Middle frontal gyrus (tissue), 1 donor: ENCODE results near the gene TNFSF13.
"Not testable (repeated sequence)": the region's sequence is repeated elsewhere in the genome, so short reads cannot be mapped to it uniquely, and the experiment has no call there.

ENCODE experiments used
- DNase-seq: peaks from one replicate; pipeline ENCODE4 v3.0.0-alpha.2; 2015; ENCODE audit warnings: low spot score; ENCODE audit errors: extremely low spot score

Gene TNFSF13

DNA sequence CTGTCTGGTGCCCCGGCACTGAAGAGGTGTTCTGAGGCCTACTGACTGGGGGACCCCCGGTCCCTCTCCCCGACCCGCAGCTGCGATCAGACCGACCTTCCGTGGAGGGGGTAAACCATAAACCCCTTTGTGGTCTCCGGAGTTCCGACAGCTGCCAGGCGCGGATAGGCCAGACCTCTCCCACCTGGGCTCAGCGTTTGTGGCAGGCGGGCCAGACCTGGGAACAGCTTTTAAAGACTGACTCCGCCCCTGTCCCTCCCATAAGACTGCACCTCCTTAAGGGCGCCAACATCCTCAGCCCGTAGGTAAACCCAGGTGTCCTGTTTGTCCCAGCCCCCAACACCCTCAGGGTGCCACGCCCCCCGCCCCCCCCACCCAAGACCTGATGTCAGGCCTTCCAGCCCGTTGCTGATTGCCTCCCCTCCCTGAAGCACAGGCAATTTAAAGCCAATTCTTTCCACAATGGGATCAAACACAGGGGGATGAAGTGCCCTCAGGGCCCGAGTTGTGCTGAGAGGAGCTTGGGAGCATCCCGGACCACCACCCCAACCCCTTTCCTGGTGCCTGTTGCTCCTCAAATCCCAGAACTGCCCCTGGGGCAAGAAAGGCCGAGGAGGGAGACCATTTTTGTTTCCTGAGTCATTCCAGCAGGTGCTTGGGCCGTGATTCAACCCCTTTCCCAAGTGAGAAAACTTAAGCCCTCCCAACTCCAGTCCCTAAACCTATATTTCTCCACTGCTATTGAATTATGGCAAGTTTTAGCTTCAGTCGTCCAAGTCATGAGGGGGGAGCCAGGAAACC is 31.5 kb downstream of the TNFSF13 start, which contains the start of gene SOX15:
Gene SOX15 (minus strand): TSS at position 204 of the 801 bp plus-strand sequence. CDS start 418 bp downstream, outside the sequence.
- no peak for DNase-seq

DNA sequence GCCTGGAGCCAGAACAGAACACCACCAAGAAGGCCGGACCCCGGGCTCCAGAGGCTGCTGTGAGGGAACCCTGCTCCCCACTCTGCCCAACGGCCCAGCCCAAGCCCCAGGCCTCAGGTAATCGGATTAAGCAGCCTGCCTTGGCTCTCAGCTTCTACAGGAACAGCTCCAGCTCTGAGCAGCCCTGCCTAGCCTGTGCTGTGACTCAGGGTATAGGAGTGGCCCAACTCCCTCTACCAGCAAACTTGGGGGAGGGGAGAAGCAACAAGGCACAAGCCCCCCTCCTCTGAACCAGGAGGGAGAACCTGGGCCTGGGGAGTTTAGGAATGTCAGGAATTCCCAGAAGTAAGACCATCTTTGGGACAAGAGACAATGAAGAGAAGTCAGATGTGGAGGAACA is 32.2 kb downstream of the TNFSF13 start:
- DNase-seq, result no peak

DNA sequence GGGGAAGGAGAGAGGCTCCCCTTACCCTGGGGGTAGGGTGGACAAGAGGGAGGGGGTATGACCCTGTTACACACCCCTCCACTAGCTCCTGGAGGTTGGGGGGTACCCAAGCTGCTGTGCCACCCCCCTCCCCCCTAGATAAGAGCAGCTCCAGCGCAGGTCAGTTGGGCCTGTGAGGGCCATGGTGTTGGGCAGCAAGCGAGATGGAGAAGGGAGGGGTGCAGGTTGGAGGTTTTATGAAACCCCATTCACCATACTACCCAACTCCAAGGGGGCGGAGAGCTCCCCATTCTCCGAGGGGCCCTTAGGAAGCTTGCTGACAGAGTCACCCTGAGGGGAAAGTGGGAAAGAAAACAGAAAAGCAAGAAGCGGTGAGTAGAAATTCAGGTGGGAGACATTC is 33.0 kb downstream of the TNFSF13 start:
- DNase-seq, result no peak

DNA sequence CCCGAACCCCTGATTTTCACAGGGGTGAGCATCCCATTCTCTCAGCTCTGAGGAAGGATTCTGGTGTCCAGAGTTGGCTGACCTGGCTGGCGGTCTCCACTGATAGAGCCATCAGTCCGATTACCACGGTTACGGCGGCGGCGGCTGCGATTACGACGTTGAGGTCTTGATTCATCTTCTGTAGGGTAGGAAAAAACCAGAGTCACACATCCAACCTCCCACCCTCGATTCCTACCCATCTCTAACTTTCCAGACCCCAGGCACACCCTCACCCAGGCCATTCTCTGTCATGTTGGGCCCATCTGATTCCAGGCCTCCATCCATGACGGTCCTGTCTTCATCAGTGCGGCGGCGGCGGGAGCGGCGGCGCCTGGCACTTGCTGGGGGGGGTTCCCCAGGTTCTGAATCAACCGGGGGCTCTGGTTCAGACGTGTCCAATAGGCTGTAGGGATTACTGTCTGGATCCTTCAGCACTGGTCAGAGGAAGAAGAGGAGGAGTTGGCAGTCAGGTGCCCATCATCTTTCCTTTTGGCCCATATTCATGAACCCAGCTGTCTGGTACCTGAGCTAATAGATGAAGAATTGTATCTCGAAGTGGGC is 34.0 kb downstream of the TNFSF13 start:
- DNase-seq, result no peak

DNA sequence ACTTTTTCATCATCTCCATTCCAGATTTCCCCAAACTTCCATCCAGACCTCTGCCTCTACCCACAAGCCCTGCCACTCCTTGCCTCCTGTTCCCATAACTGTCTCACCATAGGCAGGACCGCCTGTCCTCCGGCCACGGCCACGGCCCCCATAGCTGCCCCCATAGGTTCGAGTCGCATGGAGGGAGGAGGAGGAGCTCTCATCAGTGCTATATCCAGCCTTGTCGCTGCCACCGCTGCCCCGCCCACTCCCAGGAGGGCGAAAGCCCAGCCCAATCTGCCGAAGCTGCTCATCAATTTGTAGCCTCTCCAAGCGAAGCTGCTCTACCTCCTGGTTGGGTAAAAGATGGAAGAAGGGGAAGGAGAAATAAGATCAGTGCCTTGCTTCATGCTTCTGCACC is 34.7 kb downstream of the TNFSF13 start:
- no peak for DNase-seq

DNA sequence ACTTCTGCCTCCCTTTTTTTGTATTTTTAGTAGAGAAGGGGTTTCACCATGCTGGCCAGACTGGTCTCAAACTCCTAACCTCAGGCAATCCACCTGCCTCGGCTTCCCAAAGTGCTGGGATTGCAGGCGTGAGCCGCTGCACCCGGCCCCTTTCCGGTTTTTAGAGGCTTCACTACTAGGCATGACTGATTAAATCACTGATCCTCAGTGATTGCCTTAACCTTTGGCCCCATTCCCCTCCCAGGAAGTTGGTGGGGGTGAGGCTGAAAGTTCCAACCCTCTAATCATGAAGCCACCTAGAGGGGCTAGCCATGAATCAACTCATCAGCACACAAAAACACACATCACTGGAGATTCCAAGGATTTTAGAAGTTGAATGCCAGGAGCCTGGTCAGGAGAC is 39.0 kb downstream of the TNFSF13 start:
- not testable (repeated sequence) for DNase-seq

DNA sequence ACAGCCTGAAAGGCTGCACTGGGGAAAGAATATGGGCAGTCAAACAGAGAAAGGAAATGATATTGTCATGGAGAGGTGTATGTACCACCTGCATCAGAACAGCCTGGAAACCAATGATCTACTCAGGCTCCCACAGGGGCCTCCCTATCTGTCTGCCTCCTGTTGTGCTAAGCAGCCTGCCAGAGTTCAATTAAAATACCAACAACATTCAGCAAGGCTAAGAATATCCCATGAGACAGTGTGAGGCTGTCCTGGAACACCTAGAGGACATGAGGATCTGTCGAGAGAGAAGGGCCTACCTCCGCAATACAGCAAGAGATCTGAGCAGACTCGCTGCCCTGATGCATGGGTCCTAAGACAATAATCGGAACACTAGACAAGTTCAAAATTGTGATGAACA is 47.7 kb downstream of the TNFSF13 start:
- DNase-seq, result no peak

DNA sequence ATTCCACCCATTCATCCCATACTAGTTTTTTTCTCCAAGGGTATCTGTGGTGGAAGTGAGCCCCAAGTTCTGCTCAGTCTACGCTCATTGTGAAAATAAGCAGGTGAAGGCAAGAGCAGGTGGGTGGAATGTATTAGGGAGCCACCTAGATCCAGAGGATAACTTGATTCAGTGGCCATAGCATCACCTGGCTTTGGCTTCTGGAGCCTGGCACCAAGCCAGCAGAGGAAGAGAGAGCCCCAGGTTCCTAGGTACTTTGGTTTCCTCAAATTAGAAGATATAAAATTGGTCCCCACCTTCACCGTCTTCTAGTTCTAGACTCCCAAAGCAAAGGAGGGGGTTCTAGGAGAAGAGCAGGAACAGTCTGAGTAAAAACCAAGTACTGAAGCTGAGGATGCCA is 52.1 kb downstream of the TNFSF13 start:
- no peak for DNase-seq
